DMS79 (cell line): ENCODE results near the gene RAD51B.

Source experiments
- DNase-seq: peaks from one replicate; lab custom pipeline; 2025; lab: John Stamatoyannopoulos, UW

Gene RAD51B

DNA sequence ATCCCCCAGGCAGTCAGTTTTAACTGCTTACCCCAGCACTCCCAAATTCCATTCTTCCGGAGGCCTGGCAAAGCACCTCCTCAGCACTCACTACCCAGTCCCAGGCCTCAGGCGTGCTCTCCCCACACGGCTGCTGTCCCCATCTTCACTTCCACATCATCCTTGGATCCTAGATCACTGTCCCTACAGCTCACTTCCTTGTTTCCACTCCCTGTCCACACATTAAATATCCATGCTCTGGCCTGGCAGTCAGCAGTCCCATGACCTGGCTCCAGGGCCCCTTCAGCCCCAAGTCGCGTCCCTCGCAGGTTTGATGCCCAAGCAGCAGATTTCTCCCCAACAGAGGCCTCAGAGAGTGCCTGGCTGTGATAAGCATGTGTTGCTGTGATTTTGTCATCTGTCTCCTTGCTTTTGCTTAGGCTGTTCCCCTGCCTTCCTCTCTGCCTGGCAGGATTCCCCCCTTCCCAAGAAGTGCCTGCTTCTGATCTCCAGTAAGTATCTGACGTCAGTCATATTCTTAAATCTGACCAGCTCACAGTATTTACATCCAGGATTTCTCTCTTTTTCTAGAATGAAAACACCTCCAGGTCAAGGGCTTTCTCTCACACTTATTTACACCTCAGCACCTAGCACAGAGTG is 731.6 kb downstream of the RAD51B start:
- DNase-seq: no peak

DNA sequence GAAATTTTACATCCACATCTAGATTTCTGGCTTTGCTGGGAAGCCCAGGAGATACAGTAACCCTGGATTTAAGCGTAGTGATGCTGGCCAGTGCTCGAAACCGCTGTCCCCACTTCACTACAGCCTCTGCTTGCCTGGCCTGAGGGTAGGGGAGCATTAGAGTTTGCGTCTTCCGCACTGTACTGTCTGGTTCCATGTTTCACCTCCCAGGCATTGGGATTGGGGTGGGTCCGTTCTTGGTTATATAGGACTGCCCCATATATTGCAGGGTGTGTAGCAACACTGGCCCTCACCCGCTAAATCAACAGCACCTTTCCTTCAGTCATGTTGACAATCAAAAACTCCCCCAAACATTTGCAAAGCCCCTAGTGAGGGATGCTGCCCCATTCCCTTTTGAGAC is 732.5 kb downstream of the RAD51B start:
- no peak for DNase-seq

- peak; percentile 26 for DNase-seq
These were observed 733.0 kb downstream of the RAD51B start for GRCh38 chr14:68552602-68553001.

GRCh38 chr14:68553311-68553710 is 733.7 kb downstream of the RAD51B start:
- no peak for DNase-seq

GRCh38 chr14:68554231-68554630 is 734.7 kb downstream of the RAD51B start:
- DNase-seq: no peak

DNA sequence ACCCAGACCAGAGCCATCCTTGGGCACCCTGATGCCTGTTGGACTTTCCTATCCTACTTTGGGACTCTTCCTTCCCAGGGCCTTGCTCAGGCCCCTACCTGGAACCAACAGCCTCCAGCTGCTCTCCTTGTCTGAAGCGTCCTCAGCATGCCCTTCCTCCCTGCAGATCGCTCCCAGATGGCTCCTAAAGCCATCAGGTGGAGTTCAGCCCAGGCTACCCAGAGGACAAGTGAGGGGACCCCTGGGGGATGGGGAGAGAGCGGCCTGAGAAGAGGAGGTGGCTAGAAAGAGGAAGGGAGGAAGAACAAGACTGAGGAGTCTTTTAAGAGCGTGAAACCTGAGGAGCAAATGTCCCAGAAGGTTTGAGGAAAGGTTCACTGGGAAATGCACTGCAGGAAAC is 736.7 kb downstream of the RAD51B start:
- DNase-seq: no peak

GRCh38 chr14:68557648-68558047 is 738.1 kb downstream of the RAD51B start:
- no peak for DNase-seq

- DNase-seq: no peak
These were observed 738.5 kb downstream of the RAD51B start for GRCh38 chr14:68558096-68558495.

GRCh38 chr14:68559949-68560348 is 740.4 kb downstream of the RAD51B start:
- no peak for DNase-seq

- DNase-seq: no peak
These were observed 742.0 kb downstream of the RAD51B start for GRCh38 chr14:68561531-68562007.

- DNase-seq: no peak
These were observed 743.3 kb downstream of the RAD51B start for GRCh38 chr14:68562911-68563250.

GRCh38 chr14:68563251-68564131 is 743.9 kb downstream of the RAD51B start:
- peak; percentile 86 for DNase-seq

DNA sequence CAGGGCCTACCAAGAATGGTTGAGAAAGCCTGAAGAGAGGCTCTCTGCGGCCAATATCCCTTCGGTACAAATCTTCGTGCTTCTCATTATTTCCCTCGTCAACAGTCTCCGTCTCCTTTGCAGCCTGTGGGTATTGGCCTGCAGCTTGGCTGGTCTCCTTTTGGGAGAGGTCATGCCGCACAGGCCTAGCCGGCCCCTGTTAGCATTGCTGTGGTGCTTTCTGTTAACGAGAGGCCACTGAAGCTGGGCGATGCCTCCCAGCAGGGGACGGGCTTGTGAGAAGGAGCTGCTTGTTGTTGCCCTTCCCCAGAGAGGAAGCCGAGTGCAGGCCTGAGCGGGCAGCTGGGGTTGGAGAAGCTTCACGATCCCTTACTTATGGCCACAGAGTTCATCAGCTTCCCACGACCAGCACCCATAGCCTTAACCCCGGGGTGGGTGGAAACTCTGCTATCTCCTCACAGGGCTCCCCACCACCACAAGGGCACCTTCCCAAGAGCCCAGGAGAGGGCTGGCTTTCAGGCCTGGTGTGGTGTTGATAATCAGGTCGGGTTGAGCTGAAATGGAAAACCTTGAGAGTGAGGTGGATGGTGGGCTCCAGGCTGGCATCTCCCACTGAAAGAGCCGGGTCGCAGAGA is 744.7 kb downstream of the RAD51B start:
- DNase-seq: no peak

DNA sequence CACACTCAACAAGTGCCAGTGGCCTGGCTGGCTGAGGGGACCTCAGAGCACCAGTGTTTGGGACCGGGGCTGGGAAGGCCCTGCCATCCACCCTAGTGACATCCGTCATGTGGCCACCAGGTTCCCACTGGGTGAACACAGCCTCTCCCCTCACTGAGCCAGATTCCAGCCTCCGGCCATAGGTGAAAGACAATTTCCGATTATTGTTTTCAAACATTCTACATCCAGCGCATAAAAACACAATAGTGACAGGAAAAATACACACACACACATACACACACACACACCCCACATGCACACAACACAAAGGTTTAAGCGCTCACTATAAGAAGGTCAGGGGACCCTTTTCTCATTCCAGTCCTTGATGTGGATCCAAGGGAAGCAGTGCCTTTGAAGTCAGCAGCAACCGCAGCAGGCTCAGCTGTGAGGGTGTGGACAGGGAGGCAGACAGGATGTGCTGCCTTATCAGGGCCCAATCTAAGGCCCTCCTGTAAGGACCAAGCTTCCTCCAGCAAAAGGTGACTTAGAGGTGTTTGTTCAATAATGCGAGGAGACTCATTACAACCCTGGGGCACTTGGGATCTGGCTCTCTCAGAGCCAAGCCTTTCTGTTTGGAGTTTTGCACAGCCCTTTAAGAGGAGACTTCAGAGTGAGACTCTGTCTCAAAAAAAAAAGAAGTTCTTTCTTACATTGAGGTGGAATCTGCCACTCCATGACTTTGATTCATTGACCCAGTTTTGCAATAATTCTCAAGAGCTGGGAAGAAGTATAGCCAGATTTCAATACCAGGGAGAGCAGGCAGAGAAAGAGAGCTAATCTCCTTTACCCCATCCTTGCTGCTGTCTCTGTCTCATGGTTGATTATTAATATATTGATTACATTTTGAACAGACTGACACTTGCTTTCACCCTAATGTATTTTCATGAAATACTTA is 745.5 kb downstream of the RAD51B start:
- DNase-seq: no peak

DNA sequence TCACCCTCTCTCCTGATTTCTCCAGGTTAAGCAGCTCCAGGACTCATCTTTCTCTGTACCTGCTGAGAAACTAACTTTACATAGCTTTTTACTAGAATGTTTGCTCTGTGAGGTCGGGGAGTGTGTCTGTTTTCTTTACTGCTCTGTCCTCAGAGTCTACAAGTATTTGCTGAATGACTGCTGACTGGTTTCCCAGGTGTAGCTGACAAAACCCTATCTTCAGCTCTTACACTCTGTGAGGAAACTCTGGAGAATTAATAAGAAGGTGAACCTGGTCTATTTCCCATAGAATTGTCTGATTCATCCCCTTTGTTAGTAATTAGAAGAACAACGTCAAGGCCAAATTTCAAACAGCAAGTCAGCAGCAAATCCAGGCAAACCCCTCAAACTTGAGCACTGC is 746.5 kb downstream of the RAD51B start:
- DNase-seq: no peak

GRCh38 chr14:68568907-68569897 is 749.6 kb downstream of the RAD51B start:
- DNase-seq: no peak

- no peak for DNase-seq
These were observed 750.4 kb downstream of the RAD51B start for GRCh38 chr14:68569970-68570409.

DNA sequence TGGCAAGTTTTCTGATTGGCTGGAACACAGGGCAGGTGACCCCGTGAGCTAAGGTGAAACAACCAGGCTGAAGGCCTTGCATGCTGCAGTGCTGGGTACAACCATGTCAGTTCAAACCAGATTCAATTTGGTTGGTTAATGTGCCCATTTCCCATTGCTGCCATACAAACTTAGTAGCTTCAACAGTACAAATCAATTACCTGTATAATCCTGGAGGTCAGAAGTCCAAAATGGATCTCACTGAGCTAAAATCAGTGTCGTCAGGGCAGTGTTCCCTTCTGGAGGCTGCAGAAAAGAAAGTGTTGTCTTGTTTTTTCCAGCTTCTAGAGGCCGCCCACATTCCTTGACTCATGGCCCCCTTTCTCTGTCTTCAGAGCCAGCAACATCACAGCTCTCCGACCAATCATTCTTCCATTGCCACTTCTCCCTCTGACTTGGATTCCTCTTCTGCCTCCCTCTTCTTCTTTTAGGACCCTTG is 751.6 kb downstream of the RAD51B start:
- DNase-seq: no peak

- DNase-seq: no peak
These were observed 752.4 kb downstream of the RAD51B start for GRCh38 chr14:68571928-68572525.

DNA sequence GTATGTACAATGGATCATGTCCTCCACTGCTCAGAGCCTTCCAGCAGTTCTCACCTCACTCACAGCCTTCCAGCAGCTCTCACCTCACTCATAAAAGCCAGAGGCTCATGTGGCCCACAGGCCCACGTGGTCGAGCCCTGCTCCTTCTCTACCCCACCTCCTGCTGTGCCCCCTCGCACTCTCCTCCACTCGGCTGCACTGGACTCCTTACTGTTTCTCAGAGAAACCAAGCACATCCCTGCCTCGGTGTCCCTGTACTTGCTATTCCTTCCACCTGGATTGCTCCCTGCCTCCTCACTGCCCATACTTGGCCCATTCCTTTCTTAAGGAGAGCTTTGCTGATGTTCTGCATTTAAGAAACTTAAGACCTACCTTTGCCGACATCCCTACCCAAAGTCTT is 753.5 kb downstream of the RAD51B start:
- DNase-seq: no peak
